Endothelial cell of umbilical vein (primary cell): ENCODE measurements around the gene UBE2E2. TPM values are rescaled to one million over a fixed set of nuclear protein-coding genes. Genes with fewer than 3 reads are reported as not detected.

Experiments
- BruUV-seq: library from RNA; stranded (reverse); fragments of 400-500 nt; replicated peaks from 2 replicates; lab custom pipeline; 2021; lab: Mats Ljungman, UMichigan
- CTCF ChIA-PET: fragments of 300-600, 350-600 bp; sonication (Branson Sonifier 250); formaldehyde crosslinking; loops from one replicate; lab custom pipeline; 2021; ENCODE audit warnings: antibody characterized with exemption, inconsistent platforms; lab: Charles Lee
- POLR2A ChIA-PET: fragments of 300-600, 350-600 bp; sonication (Branson Sonifier 250); formaldehyde crosslinking; loops from one replicate; lab custom pipeline; 2021; ENCODE audit warnings: antibody characterized with exemption, inconsistent platforms; lab: Charles Lee
- DNase-seq: peaks from one replicate; pipeline ENCODE4 v3.0.0-alpha.2; 2011; ENCODE audit warnings: low read depth, low spot score
- FAIRE-seq: peaks from 2 replicates; lab custom pipeline; 2011; peaks lifted over from hg19 to GRCh38; lab: Jason Lieb, UNC
- H2AFZ ChIP-seq: 2 replicates; pipeline ENCODE4 v1.6.0; 2012; ENCODE audit warnings: low read depth, low read length, control low read depth, inconsistent platforms
- H3K27ac ChIP-seq: 2 replicates; pipeline ENCODE4 v1.5.1; 2011; ENCODE audit warnings: low read depth, mild to moderate bottlenecking, control low read depth, low read length, moderate library complexity; ENCODE audit not compliant: insufficient read depth
- H3K27me3 ChIP-seq, 2 experiments: 2 replicates each; pipeline versions ENCODE4 v1.6.0 to v1.6.1; 2011; ENCODE audit warnings: low read length in 2 of 2, mixed read lengths in 1 of 2; ENCODE audit not compliant: control insufficient read depth in 2 of 2, insufficient read depth in 2 of 2
- H3K36me3 ChIP-seq, 2 experiments: 2 replicates in 1 of 2; 3 replicates in 1 of 2; pipeline ENCODE4 v1.5.1; 2011; ENCODE audit warnings: low read length in 2 of 2, mild to moderate bottlenecking in 1 of 2, moderate library complexity in 1 of 2; ENCODE audit not compliant: control insufficient read depth in 2 of 2, insufficient read depth in 2 of 2; ENCODE audit errors: extremely low read depth in 1 of 2
- H3K4me1 ChIP-seq: 3 replicates; pipeline ENCODE4 v1.5.1; 2011; ENCODE audit warnings: mild to moderate bottlenecking, low read length; ENCODE audit not compliant: control insufficient read depth, insufficient read depth; ENCODE audit errors: extremely low read depth
- H3K4me2 ChIP-seq: 2 replicates; pipeline ENCODE4 v1.6.1; 2011; ENCODE audit warnings: low read length, control low read depth, mixed read lengths; ENCODE audit not compliant: insufficient read depth
- H3K4me3 ChIP-seq, 3 experiments: fragments of 200-600 bp in 1 of 3; sonication (generic), shearing (Covaris generic) in 1 of 3; replicated peaks in 1 of 3; 2 replicates each; pipeline ENCODE4 v1.5.1; 2011 to 2016; ENCODE audit warnings: control low read depth in 3 of 3, low read length in 3 of 3, mild to moderate bottlenecking in 2 of 3, inconsistent platforms in 1 of 3, low read depth in 1 of 3, moderate library complexity in 1 of 3; ENCODE audit not compliant: insufficient read depth in 1 of 3
- H3K79me2 ChIP-seq: 2 replicates; pipeline ENCODE4 v1.6.0; 2012; ENCODE audit warnings: low read length, inconsistent platforms; ENCODE audit not compliant: control insufficient read depth, insufficient read depth
- H3K9ac ChIP-seq: replicated peaks from 2 replicates; pipeline ENCODE3; 2011; ENCODE audit warnings: low read length, control low read depth; ENCODE audit not compliant: insufficient read depth; ENCODE audit errors: extremely low read depth
- H3K9me1 ChIP-seq: replicated peaks from 3 replicates; pipeline ENCODE4 v1.6.0; 2011; ENCODE audit warnings: mild to moderate bottlenecking, low read length; ENCODE audit not compliant: control insufficient read depth, insufficient read depth; ENCODE audit errors: extremely low read depth
- H3K9me3 ChIP-seq: replicated peaks from 2 replicates; pipeline ENCODE4 v1.5.1; 2012; ENCODE audit warnings: low read length, inconsistent platforms; ENCODE audit not compliant: control insufficient read depth, insufficient read depth
- H4K20me1 ChIP-seq: replicated peaks from 2 replicates; pipeline ENCODE3; 2011; ENCODE audit warnings: mild to moderate bottlenecking, low read length; ENCODE audit not compliant: control insufficient read depth, insufficient read depth; ENCODE audit errors: extremely low read depth
- CTCF ChIP-seq, 2 donors: IDR thresholded peaks; 1 replicate in 1 of 2; 2 replicates in 1 of 2; pipeline ENCODE4 v1.5.1; 2011; ENCODE audit warnings: low read length in 2 of 2, mild to moderate bottlenecking in 2 of 2, moderate library complexity in 2 of 2, control low read depth in 1 of 2, inconsistent platforms in 1 of 2, low read depth in 1 of 2; ENCODE audit not compliant: insufficient read depth in 1 of 2; ENCODE audit errors: extremely low read depth in 1 of 2
- EZH2 ChIP-seq: IDR thresholded peaks from 2 replicates; pipeline ENCODE4 v1.6.1; 2012; ENCODE audit warnings: borderline replicate concordance, low read depth, mild to moderate bottlenecking, moderate library complexity, low read length, inconsistent platforms; ENCODE audit not compliant: severe bottlenecking
- FOS ChIP-seq: IDR thresholded peaks from 2 replicates; pipeline ENCODE4 v1.6.1; 2011; ENCODE audit warnings: mild to moderate bottlenecking, low read length, moderate library complexity, borderline replicate concordance; ENCODE audit not compliant: insufficient read depth
- GATA2 ChIP-seq: IDR thresholded peaks from 2 replicates; pipeline ENCODE4 v1.7.0; 2011; ENCODE audit warnings: low read depth, mild to moderate bottlenecking, moderate library complexity, mixed read lengths, low read length; ENCODE audit not compliant: insufficient read length, insufficient read depth
- JUN ChIP-seq: IDR thresholded peaks from 2 replicates; pipeline ENCODE4 v1.6.1; 2011; ENCODE audit warnings: borderline replicate concordance, low read depth; ENCODE audit not compliant: insufficient read length, insufficient read depth
- MAX ChIP-seq: IDR thresholded peaks from 2 replicates; pipeline ENCODE4 v1.6.1; 2011; ENCODE audit not compliant: insufficient read depth, insufficient read length
- MYC ChIP-seq: IDR thresholded peaks from one replicate; pipeline ENCODE4 v1.6.1; 2011; ENCODE audit warnings: mild to moderate bottlenecking, low read depth, low read length
- POLR2A ChIP-seq: IDR thresholded peaks from 2 replicates; pipeline ENCODE4 v1.6.1; 2012; ENCODE audit warnings: low read depth, mild to moderate bottlenecking, control low read depth, low read length
- POLR2AphosphoS5 ChIP-seq: IDR thresholded peaks from 2 replicates; pipeline ENCODE4 v1.6.1; 2012; ENCODE audit warnings: low read depth, mild to moderate bottlenecking, control low read depth, low read length, moderate library complexity; ENCODE audit not compliant: insufficient read depth
- dilution Hi-C: fragments of 300-500 bp; cut with MboI; formaldehyde crosslinking; loops from one replicate; pipeline ENCODE4 v1.15.0; 2019; ENCODE audit warnings: low sequenced_read_pairs; ENCODE audit not compliant: extremely low pct_ligation_motif_present
- intact Hi-C: fragments of 100-400 bp; cut with micrococcal nuclease; formaldehyde crosslinking; loops from one replicate; pipeline ENCODE4 v1.10.0; 2022
- polyA plus RNA-seq, 4 experiments: library from polyadenylated mRNA; depleted of rRNA in 3 of 4; stranded (reverse) in 3 of 4; unstranded in 1 of 4; fragments of >200 nt; gene quantifications; 2 replicates each; pipeline versions ENCODE4 v1.2.1 to v1.2.3, GENCODE V29; 2011 to 2012; ENCODE audit warnings: missing spikeins in 1 of 4
- total RNA-seq: library from RNA; stranded (reverse); gene quantifications from 2 replicates; pipeline ENCODE4 v1.2.3, GENCODE V29; 2021

The UBE2E2 gene
- total and polyA plus RNA-seq, 2 donors (not counting 3 experiments of a cell fraction or from before 2014, with no cell fraction given) = 37.0 to 45.4 TPM

GRCh38 chr3:23431764-23432163 is 228.6 kb downstream of the UBE2E2 start:
- Histone ChIP-seq H3K9me3 (no peaks in the 10 kb centered on the region), H3K4me3 (no peak overlapping the region), H4K20me1 (no peaks in the 10 kb centered on the region), H3K27me3 (no peaks in the 10 kb centered on the region), H3K4me1 (no peaks in the 10 kb centered on the region), H2AFZ (no peak overlapping the region), H3K36me3 (no peaks in the 10 kb centered on the region), H3K9me1 (no peaks in the 10 kb centered on the region), H3K79me2 (no peaks in the 10 kb centered on the region), H3K9ac (no peak overlapping the region), H3K4me2 (no peak overlapping the region), H3K27ac (no peak overlapping the region)
- intact Hi-C loops = no loop called here
- ChIA-PET CTCF (interaction anchor here (0.7 to 1.7 kb wide), 4 partner anchors 17 to 471 kb away, joined by 3 read pairs; no protein-coding TSS in a partner anchor), POLR2A (no interaction called here)
- FAIRE-seq (no peak), DNase-seq (no peak)
- no peak for TF ChIP-seq POLR2AphosphoS5
- no peak for TF ChIP-seq MYC
- TF ChIP-seq EZH2 = no peak
- TF ChIP-seq JUN = no peak
- TF ChIP-seq GATA2 = no peak
- TF ChIP-seq CTCF (IDR thresholded peaks at IDR 0.05; ENCODE audit: extremely low read depth in 1 of 2, insufficient read depth in 1 of 2, low read depth in 1 of 2, low read length in 2 of 2) = no peak
- no peak for TF ChIP-seq POLR2A
- no peak for TF ChIP-seq FOS
- TF ChIP-seq MAX = no peak
- no TSS peak for BruUV-seq
- dilution Hi-C loops = no loop called here
